GM19238 (cell line): ENCODE data around the gene GORASP1.
"Not testable (repeated sequence)": the region's sequence is repeated elsewhere in the genome, so short reads cannot be mapped to it uniquely, and the experiment has no call there.

Source experiments
- DNase-seq: peaks from one replicate; pipeline ENCODE4 v3.0.0; 2011; ENCODE audit warnings: low spot score; ENCODE audit not compliant: insufficient read length

GORASP1 gene

GRCh38 chr3:39065197-39065596, 42.2 kb downstream of the GORASP1 start:
- DNase-seq: peak; percentile 30

- no peak for DNase-seq
These were observed 42.8 kb downstream of the GORASP1 start for GRCh38 chr3:39064646-39065045.

- DNase-seq: no peak
These were observed 44.3 kb downstream of the GORASP1 start for GRCh38 chr3:39063143-39063542.

- no peak for DNase-seq
These were observed 45.2 kb downstream of the GORASP1 start for GRCh38 chr3:39062180-39062579.

- DNase-seq: not testable (repeated sequence)
These were observed 46.2 kb downstream of the GORASP1 start for GRCh38 chr3:39061228-39061627.

- DNase-seq: no peak
These were observed 51.3 kb downstream of the GORASP1 start for GRCh38 chr3:39056151-39056550.

- no peak for DNase-seq
These were observed 53.7 kb downstream of the GORASP1 start for GRCh38 chr3:39053696-39054095.

- no peak for DNase-seq
These were observed 54.8 kb downstream of the GORASP1 start for GRCh38 chr3:39052583-39052982.

- peak; percentile 82 for DNase-seq
These were observed 55.5 kb downstream of the GORASP1 start, which contains the start of the genes SCN11A and WDR48 for GRCh38 chr3:39051649-39052561. Gene SCN11A (minus strand): TSS chr3:39051944. CDS start chr3:38950362, 101,582 bp downstream. Gene WDR48 (plus strand): TSS chr3:39052016. CDS start chr3:39052026, 10 bp downstream.

GRCh38 chr3:39050029-39050428, 57.4 kb downstream of the GORASP1 start:
- DNase-seq: no peak
